GM19035 (cell line): ENCODE data around the gene PRKD2.

Source experiments
- ATAC-seq: cut with Tn5 transposase; IDR thresholded peaks from one replicate; pipeline ENCODE4 v1.9.1; 2021; ENCODE audit not compliant: unreplicated experiment

PRKD2 gene

DNA sequence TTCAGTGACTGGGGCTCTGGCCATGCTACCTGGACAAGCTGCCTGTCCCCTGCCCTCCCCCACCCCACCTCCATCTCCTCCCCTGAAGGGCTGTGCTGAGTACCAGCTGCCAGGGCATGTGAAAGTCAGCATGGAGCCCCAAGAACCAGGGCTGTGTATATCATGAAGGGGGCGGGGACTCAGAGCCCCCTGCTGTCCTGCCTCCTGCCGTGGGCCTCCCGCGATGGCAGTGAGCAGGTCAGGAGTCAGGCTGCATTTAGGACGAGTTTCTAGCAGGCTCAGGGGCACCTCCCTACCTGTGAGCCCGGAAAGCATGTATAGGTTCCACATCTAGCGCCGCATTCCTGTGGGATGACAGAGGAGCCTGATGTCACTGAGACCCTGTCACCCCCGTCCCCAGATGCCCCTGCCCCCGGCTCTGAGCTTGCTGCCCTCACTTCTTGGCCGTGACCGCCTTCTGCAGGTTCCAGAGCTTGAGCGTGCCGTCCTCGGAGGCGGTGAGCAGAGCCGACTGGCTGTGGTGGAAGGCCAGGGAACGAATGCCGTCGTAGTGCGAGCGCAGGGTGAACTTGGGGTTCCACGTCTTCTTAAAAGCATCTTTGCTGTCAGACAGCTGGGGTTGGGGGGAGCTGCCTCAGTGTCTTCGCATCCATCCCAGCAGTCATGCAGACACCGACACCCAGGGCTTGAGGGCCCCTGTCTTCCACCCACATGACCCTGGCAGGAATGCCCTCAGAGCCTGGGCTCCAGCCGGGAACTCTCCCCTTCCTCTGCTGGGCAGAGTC lies 8.3 kb upstream of the PRKD2 start:
- no peak for ATAC-seq

GRCh38 chr19:46724468-46724867 lies 7.6 kb upstream of the PRKD2 start:
- no peak for ATAC-seq

DNA sequence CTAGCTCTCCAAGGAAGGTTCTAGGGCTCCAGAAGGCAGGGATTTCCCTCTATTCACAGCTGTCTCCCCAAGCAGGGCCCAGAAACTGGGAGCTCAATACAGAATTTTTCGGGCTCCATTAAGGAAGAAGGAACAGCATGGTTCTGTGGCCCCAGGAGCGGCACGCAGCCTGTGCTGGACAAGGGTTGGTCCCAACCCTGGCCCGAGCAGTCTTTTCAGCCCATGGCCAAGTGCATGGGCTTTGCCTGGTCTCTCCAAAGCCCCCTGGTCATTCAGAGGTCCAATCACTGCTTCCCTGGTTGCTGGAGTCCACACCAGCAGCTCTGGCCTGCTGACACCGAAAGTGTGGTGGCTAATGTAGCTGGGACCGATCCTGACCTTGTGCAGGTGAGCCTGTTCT lies 6.6 kb upstream of the PRKD2 start:
- ATAC-seq: no peak

DNA sequence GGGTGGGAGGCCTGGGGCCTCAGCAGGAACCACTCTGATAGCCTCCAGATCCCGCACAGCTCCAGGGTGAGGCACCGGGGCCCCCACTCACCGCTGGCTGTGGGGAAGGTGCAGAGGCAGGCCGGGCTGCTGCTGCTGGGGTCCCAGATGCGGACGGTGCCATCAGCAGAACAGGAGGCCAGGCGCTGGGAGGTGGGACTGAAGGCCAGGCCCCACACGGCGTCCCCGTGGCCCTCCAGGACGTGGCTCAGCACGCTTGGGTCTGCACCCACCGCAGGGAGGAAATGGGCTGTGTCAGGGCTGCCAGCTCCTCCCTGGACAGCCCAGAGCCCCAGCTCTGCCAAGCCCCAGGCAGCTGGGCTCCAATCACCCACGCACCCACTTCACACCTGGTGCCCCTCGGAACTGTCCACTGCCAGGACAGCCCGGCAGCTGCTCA lies 6.1 kb upstream of the PRKD2 start:
- ATAC-seq: no peak

DNA sequence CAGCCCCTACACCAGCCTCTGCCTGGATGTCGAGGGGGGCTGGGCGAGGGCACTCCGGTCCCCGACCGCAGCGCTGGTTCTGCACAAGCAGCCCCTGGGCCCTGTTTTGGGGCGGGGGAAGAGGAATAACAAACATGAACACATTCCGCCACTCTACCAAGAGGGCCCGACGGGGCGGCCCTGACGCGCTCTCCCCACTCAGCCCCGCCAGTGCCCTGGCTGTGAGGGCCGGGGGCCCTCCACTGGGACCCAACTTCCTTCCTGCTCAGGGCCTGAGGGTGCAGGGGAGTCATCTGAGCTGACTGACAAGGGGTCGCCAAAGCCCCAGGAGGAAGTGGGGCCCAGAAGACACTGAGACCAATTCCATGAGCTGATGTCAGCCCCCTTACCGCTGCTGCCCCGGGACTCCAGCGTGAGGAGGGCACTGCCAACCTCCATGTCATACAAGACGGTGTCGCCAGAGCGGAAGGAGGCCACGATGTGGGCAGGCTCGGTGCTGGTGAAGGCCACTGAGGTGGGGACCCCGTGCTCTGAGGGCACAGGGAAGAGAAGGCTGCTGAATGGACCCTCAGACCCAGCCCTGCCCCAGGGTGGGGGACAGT lies 5.6 kb upstream of the PRKD2 start:
- no peak for ATAC-seq

DNA sequence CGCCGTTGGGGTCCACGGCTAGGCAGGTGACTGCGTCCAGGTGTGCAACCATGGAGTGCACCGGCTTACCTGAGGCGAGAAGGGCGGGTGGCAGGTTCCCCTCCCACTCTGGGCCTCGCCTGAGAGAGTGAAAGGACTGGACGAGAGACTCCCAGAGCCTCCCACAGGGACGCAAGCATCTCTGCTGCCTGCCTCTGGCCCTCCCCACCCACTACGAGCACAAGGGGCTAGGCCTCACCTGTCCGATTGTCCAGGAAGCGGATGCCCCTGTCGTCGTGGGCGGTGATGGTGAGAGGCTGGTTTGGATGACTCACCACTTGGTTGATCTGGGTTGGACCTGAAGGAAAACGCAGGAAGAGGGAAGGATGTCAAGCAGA lies 5.1 kb upstream of the PRKD2 start:
- ATAC-seq: no peak

GRCh38 chr19:46721269-46722003 lies 4.5 kb upstream of the PRKD2 start:
- no peak for ATAC-seq

GRCh38 chr19:46720503-46721239 lies 3.8 kb upstream of the PRKD2 start:
- no peak for ATAC-seq

DNA sequence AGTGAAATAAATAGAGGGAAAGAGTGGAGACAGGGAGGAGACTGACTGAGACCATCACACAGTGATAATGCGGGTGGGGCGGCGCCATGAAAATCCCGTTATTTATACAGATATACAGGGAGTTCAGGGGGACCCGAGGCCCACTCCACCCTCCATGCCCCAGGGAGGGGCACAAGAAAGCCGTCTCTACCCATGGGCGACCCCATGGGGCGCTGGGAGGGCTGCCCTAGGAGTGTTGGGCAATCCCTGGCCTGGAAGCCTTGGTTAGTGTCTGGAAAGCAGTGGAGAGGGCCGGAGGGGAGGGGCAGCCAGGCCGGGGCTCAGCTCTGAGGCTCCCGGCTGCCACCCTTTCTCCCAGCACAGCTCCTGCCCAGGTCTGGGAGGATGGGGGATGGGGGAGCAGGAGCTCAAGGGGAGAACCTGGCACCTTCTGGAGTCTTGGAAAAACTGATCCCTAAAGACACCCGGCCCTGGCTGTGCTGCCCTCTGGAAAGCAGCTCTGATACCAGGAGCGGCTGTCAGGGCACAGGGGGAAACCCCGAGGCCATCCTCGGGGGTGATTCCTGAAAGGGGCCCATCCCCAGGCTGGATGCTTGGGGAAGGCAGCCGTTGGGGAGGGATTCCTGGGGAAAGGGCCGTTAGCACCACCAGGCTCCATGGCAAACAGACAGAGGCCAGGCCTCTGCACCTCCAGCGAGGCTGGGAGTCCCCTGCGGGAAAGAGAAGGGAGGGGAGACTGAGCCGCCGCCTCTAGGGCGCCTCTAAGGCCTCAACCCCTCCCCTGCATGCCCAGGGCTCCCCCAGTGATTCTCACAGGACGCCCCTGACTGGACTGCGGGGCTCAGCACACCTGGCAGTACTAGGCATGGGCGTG lies 3.0 kb upstream of the PRKD2 start:
- no peak for ATAC-seq

- ATAC-seq: peak; percentile 20
These were observed 2.2 kb upstream of the PRKD2 start for GRCh38 chr19:46718934-46719622.

GRCh38 chr19:46718157-46718933 lies 1.4 kb upstream of the PRKD2 start:
- ATAC-seq: no peak

DNA sequence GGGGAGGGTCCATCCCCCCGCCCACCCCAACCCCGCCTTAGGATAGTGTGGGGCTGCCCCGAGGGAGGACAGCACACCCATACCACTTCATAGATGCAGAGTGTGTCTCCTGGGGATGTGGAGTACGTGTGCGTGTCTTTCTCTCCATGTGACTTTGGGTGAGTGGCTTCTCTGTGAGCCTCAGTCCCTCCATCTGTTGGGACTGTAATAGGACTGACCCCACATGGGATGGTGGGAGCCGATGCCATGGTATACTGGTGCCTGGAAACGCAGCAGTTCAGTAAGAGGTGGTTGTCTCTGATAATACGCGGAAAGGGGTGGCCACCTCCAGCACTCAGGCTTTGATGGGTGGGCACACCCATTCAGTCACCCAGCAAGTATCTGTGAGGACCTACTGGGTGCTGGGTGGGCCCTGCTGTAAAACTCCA lies 816 bp upstream of the PRKD2 start:
- no peak for ATAC-seq

GRCh38 chr19:46716672-46717033 lies 261 bp downstream of the PRKD2 start:
- ATAC-seq: no peak

DNA sequence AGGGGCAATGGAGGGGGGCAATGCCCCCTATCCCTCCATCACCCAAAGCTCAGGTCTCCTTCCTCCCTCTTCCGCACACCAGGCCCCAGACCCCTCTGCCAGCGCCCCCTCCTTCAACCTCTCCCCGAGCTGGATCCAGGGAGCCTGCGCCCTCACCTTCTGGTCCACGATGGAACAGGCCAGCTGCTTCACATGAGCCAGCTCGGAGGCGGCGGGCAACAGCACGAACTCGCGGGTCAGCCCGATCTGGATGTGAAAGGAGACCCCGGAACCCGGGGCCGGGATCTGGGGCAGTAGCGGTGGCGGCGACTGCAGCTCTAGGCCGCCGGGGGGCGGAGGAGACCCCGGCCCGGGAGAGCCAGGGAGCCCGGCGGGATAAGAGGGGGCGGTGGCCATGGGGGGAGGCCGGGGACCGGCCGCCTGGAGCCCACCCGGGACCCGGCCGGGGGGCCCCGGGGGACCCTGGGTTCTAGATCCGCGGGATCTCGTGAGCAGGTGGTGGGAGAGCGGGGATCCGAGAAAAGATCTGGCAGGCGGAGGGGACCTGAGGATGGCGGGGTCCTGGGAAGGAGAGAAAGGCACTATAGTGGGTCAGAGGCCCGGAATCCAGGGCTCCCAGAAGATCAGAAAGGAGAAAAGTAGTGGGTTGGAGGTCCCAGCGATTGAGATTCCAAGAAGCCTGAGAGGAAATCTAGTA lies 791 bp downstream of the PRKD2 start:
- no peak for ATAC-seq

DNA sequence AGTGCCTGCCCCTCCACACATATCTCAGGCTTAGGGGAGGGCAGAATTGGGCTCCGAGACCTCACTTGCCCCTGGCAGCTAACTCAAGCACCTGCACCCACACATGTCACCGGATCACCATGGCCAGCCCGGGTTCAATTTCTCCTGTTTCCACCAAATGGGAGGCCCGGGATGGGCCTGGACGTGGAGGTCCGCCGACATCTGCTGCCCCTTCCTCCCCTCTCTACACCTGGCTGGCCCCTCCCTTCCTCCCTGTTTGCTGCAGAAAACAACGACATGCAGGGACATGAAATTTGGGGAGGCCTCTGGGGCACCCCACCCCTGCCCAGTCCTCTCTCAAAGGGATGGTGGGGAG lies 1.3 kb downstream of the PRKD2 start:
- no peak for ATAC-seq

DNA sequence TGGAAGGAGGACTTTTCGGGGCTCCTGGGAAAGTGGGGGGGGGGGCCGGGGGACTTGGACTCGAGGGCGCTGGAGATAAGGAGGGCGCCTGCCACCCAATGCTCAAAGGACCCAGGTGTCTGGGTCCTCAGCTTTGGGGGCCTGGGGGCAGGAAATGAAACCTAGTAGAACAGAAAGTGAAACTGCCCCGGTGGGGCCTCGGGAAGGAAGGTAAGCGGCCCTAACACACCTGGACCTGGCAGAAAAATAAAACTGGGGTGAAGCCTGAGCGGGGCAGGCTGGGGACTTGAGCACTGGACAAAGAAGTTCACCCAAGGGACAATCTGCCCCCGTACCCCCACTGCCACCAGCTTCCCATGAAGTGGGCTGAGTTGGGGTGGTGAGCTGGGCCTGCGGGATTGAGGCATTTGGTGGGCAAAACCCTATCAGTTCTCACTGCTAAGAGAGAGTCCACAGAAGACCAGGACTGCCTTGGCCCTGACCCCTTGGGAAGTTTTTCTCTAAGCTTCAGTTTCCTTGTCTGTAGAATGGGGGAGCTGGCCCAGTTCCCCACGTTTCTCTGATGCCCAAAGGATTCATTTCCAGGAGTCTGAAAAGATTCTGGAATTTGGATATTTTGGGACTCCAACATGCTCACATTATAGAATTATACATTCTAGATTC lies 2.3 kb downstream of the PRKD2 start:
- ATAC-seq: peak; percentile 32

DNA sequence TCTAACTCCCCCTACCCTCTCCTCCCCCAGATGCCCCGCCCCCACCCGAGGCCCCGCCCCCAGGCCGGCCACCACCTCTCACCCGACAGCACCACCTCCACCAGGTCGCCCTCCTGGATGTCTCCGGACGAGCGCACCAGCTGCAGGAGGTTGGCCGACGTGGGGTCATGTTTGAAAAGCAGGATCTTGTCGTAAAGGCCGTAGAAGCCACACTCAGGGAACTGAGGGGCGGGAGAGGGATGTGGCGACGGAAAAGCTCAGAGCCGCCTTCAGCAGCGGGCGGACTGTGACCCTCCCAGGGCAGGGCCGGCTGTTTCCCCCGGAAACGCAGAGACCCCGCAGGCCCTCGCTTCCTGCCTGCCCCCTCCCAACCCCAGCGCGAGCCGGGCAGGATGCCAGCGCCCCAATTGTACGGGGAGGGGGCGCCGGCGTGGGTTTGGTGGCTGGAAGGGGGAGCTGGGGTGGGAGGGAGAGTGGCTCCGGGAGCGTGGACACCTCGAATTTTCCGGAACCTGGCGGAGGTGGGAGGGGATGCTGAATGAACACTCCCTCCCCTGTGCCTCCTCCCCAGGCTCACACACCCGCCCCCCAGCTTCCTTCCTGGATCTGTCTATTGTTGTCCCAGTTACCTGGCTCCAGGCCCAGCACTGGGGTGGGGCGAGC lies 3.0 kb downstream of the PRKD2 start:
- ATAC-seq: no peak
